ENCODE results near the gene MYO1H. TPM values are rescaled to one million over a fixed set of nuclear protein-coding genes. Genes with fewer than 3 reads are reported as not detected.
A peak's percentile ranks its signal among the peaks of the same experiment; 100 is the strongest.

MYO1H gene
- total RNA-seq, 4 donors from 2014 or later: not detected

GRCh38 chr12:109460538-109460937 lies 112.8 kb downstream of the MYO1H start:
- Histone ChIP-seq H3K27ac (peak overlapping the region; percentile 94 to 97), H3K36me3 (no peaks in the 10 kb centered on the region), H3K4me1 (peaks cover 41 to 50% of the 10 kb centered on the region in 2 donors), H3K4me3 (no peak overlapping the region), H3K27me3 (no peaks in the 10 kb centered on the region), H3K9me3 (no peaks in the 10 kb centered on the region)
- intact Hi-C loops (cut with DNase I; ENCODE audit: low total_unique reads): no loop called here
- no peak for TF ChIP-seq CTCF (IDR thresholded peaks at IDR 0.05)
- TF ChIP-seq POLR2A (IDR thresholded peaks at IDR 0.05): no peak
- DNase-seq: no peak

GRCh38 chr12:109461049-109461845 lies 113.5 kb downstream of the MYO1H start:
- intact Hi-C loops (cut with DNase I; ENCODE audit: low total_unique reads): no loop called here
- H3K36me3 ChIP-seq: no peaks in the 10 kb centered on the region
- peak overlapping the region; percentile 94 to 97 for H3K27ac ChIP-seq
- no peak for DNase-seq
- H3K4me3 ChIP-seq: no peak overlapping the region
- H3K4me1 ChIP-seq: peaks cover 41 to 56% of the 10 kb centered on the region in 2 donors
- TF ChIP-seq POLR2A (IDR thresholded peaks at IDR 0.05): no peak
- TF ChIP-seq CTCF (IDR thresholded peaks at IDR 0.05): no peak
- no peaks in the 10 kb centered on the region for H3K27me3 ChIP-seq
- no peaks in the 10 kb centered on the region for H3K9me3 ChIP-seq

GRCh38 chr12:109461846-109462756 lies 114.4 kb downstream of the MYO1H start:
- Histone ChIP-seq H3K27ac (peak overlapping the region; percentile 94 to 97), H3K36me3 (no peaks in the 10 kb centered on the region), H3K4me3 (no peak overlapping the region), H3K27me3 (no peaks in the 10 kb centered on the region), H3K4me1 (peaks cover 41 to 64% of the 10 kb centered on the region in 2 donors), H3K9me3 (no peaks in the 10 kb centered on the region)
- TF ChIP-seq CTCF (IDR thresholded peaks at IDR 0.05): no peak
- DNase-seq: peak; percentile 88 to 90
- intact Hi-C loops (cut with DNase I; ENCODE audit: low total_unique reads): no loop called here

GRCh38 chr12:109462868-109463692 lies 115.4 kb downstream of the MYO1H start:
- Histone ChIP-seq H3K4me3 (no peak overlapping the region), H3K27ac (peak overlapping the region; percentile 94 to 97), H3K36me3 (no peaks in the 10 kb centered on the region), H3K27me3 (no peaks in the 10 kb centered on the region), H3K4me1 (peaks cover 41 to 73% of the 10 kb centered on the region in 2 donors), H3K9me3 (no peaks in the 10 kb centered on the region)
- TF ChIP-seq POLR2A (IDR thresholded peaks at IDR 0.05) (peak in 1 of 2 donors; percentile 42), CTCF (IDR thresholded peaks at IDR 0.05) (no peak)
- intact Hi-C loops (cut with DNase I; ENCODE audit: low total_unique reads): no loop called here
- peak; percentile 91 to 93 for DNase-seq

Measured in uterus (tissue), 4 donors.